Stimulated activated CD8-positive, alpha-beta memory T cell treated with anti-CD3 and anti-CD28 coated beads, Interleukin-4, amount 100 ng/mL, for 24 hours (primary cell): ENCODE results near the gene AFDN.

Experiments used
- DNase-seq: peaks from one replicate; pipeline ENCODE4 v3.0.0-alpha.2; 2020; ENCODE audit warnings: low read depth

AFDN gene

DNA sequence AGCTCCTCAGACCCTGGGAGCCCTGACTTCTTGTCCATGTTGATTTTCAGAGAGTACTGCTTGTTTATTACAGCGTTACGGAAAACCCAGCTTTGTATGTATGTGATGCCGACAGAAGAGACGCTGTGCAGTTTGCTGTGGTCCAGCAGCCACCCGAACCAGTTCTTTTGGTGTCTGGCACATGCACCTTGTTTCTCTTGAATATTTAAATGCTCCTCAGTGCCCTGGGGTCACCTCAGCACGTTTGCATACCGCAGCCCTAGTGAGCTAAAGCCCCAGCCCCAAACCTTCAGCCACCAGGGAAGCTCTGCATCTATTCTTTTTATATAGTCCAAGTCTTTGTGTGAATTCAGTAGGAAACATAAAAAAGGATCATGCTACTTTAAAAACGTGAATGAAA is 39.9 kb downstream of the AFDN start:
- no peak for DNase-seq

DNA sequence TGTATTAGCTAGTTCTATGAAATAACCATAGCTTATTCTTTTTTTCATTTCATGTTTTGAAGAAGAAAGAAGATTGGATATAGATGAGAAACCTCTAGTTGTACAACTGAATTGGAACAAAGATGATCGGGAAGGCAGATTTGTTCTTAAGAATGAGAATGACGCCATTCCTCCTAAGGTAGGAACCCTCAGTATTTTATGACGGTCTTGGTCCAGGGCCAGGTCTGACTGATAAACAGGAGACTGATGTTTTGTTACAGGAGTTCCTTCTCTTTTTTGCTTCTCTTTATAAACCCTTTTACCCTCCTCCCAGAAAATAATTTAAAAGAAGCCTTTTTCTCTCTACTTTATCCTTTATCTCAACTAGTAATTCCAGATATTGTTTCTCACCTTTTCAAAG is 43.6 kb downstream of the AFDN start:
- no peak for DNase-seq

DNA sequence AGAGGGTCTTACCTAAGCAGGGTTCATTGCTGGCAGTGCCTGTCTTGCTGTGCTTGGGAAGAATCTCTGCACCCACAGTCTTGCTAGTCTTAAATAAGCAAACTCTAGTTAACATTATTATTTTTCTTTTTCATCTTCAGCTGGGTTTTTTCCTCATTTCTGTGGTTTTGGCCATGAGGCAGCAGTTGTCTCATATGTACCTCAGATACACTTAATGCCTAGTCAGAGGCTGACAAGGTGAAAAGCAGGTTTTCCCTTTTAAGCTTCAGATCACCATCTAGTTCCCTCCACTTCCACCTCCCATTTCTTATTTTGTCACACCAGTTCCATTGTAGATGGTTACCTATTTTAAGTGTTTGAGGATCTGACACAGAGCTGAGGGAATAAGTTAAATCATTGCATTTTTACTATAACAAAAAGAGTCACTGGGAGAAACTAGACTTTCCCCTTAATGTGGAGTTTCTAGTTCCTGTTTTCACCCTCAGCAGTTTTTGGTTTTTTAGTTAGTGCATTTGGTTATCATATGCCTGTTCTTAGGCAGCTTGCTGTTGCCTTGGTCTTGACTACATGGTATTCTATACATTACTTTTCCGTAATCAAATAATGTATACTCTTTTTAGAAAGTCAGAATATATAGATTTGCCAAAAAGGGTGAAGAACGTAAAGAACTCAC is 46.0 kb downstream of the AFDN start:
- no peak for DNase-seq

DNA sequence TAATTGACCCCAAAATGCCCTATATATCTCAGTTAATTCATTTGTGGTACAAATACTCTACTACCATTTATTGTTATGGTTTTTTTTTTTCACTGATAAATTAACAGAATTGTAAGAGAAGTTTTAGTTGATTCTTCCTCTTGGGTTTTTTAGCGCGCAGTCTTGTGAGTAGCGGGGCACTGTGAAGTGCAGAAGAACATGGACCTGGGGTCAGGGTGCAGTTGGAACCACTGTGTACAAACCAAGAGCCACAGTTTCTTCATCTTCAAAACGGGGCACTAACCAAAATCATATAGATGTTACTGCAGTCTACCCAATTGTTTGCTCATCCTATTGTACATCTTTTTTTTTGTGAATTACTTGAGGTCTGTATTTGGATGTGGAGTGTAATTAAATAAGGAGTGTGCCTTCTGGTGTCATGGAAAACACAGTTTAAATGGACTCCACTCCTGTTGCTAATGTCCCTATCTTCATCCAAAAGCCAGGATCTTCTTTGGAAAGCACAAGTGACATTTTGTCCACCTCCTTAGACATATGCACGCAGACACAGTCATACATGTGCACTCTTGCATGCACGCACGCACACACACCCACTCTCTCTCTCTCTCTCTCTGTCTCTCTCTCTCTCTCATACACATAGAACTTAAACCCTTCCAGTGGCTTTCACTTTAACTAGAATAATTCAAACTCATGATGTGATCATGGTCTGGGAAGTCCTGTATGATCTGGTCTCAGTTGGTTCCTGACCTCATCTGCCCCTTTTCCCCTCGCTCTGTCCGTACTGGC is 51.5 kb downstream of the AFDN start:
- no peak for DNase-seq

DNA sequence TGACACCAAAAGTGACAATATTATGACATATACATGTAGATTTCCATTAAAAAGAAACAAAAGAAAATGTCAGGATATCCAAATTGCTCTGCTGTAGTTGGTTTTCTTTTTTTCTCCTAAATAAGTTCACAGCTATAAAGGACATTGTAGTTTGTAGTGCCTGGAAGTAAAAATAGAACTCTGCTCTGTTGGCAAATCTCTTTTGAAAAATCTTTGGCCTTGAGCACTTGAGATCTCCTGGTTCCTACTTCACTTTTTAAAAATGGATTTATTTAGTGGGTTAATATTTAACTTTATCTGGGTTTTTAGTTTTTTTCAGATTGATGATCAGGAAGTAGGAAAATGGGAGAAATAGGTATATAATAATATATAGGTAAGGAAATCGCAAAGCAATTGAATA is 52.9 kb downstream of the AFDN start:
- no peak for DNase-seq

DNA sequence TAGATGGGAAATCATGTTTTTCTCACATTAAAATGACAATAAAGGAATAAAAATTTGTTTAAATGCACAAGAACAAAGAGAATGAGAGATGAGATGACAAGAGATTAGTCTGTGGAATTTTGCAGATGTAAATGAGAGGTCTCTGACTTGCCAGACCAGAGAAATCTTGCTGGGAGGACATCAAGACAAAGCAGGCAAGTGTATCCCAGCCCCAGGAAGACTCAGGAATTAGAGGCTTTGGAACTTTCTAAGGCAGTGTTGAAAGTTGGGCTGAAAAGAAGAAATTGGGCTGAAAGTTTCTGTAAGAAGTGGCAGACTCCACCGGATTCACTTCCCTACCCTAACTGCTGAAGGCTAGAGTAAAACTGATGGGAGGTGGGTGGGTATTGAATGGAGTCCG is 54.6 kb downstream of the AFDN start:
- DNase-seq: no peak

DNA sequence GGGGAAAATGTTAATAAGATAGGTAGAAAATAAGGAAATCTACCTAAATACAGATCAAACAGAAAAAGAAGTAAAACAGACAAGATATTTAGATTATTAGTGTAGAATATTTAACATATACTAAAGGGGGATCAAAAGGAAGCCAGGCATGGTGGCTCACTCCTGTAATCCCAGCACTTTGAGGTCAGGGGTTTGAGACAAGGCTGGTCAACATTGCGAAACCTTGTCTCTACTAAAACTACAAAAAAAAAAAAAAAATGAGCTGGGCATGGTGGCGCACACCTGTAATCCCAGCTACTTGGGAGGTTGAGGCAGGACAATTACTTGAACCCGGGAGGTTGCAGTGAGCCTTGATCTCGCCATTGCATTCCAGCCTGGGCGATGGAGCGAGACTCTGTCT is 55.5 kb downstream of the AFDN start:
- DNase-seq: no peak

DNA sequence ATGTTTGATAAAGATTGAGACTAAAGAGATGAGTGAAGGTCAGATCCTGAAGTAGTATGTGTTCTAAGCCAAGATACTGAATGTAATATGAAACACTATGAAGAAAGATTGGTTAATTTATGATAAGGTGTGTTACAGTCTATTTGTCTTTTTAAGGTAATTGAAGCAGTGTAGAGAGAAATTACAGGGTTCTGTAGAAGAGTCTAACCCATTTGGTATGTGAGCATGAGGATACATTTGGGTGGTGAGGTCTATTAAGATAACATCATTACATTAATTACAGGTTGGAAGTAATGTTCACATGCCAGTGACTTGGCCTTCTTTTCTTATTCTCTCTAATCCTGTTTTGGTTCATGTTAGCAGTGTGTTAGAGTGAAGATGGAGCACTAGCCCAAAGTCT is 61.4 kb downstream of the AFDN start:
- no peak for DNase-seq

DNA sequence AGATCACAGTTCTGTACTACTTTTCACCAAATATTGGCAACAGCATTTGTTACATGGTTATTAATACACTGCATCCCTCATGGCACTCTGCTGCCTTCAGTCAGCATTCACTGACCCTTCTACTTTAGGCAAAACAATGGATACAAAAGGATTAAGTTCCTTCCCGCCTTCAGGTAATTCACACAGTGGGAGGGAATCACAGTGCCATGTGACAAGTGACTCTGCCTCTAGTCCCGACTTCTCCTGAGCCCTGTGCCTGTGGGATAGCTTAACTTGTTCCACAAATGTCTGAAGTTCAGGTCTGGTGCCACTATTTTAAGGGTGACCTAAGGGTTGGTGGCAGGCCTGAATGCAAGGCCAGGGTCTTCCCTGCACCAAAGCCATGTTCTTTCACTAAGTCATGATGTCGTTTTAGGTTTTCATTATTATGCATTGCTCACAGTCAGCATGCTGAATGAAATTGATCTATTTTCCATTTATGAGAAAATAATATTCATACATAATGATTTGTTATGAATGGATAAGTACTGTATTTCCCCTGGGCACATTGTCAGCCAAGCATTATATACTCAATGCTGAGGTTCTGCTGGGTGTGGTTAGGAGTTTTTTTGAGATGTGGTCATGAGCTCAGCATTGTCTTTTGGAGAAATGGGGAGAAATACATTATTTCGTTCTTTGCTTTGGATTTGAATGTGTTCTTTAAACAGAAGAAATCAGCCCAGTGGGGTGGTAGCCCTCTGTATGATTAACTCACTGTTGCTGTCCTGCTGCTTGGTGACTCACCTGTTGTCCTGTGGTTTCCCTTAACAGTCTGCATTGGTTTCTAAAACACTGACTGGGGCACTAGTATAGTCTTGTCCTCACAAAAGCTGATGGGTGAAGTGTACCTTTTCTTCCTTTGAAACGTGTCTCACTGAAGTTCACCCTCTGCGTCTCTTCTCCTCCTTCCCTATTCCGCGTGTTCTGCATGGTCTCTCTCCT is 66.4 kb downstream of the AFDN start:
- DNase-seq: no peak

DNA sequence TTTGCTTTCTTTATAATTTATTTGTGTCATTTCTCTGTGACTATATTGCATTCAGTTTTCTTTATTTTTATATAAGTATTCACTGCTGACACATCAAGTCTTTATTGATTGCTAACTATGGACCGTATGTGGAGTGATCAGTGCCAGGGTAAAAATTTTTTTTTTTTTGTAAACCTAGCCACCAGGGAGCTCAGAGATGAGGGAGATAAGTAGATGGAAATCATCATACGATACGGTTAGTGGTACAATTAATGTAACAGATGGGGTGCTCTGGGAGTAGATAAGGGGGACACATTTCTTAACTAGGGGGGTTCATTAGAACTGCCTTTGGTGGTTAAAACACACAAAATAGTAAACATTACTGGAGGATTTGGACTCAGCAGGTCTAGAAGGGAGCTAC is 68.3 kb downstream of the AFDN start:
- DNase-seq: no peak

DNA sequence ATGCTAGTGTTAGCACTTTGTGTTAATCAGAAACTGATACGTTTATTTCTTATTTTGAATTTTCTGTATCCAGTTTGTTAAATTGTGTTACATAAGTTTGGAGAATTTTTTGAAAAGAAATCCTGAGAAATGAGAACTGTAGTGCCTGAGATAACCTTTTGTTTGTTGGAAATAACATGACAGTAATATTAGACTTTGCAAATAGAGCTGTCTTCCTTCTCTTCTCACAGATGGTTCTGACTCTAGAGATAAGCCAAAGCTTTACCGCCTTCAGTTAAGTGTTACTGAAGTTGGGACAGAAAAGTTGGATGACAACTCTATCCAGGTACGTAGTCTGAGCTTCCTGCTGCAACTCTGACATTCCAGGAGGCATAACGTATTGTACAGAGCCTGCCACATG is 69.9 kb downstream of the AFDN start:
- DNase-seq: no peak

DNA sequence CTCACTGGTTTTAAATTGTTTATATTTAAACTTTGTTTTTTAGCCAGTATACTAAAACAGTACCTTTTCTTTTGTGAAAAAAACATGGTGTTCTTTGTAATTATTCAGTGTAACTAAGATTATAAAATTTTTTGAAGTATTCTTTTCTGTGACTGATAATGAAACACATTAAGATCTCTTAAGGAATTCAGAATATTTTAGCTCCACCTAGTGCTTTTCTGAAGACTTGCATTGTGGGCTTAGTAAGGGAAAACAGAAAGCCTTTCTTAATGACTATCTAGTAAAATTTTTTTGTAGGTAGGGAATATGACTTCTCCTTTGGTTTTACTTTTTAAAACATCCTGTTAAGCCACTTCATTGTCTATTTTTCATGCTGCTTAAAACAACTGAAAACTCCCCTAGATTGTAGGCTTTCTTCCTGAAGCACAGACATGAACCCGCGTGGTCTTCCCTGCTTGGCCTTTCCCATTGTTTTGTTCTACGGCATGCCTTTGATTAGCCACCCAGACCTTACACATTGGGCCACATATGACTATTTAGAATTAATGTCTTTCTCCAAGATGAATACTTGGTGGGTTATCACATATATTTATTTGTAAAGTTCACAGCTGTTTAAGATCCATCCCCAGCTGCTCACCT is 72.1 kb downstream of the AFDN start:
- no peak for DNase-seq

DNA sequence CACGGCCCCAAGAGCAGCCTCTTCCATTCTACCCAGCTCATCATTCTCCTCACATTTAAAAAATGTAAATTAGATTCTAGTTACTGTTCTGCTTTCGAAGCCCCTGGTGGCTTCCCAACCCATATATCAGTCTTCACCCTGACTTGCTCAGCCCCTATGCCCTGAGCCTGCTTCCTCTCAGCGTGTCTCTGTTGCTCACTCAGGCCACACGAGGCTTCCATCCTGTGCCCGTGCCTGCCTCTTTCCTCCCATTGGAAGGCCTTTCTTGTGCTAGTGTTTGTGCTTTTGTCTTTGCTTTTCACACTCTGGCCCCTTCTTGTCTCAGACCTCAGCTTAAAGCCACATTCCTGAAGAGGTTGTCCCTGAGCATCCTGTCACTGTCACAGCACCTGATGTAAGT is 78.1 kb downstream of the AFDN start:
- no peak for DNase-seq

DNA sequence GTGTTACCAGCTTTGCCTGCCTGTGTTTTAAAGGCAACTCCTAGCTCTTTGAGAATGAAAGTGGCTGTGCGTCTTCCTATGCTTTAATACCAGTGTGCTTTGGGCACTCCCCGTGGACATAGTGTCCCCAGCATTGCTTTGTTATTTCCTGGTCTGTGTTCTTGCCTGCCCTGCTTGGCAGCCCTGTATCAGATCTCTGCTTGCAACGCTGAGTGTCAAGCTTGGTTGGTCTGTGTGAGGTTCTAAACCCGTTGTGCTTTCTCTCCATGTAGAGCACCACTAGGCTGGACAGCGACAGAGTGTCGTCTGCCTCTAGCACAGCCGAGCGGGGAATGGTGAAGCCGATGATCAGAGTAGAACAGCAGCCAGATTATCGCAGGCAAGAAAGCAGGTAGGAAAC is 80.2 kb downstream of the AFDN start:
- no peak for DNase-seq

DNA sequence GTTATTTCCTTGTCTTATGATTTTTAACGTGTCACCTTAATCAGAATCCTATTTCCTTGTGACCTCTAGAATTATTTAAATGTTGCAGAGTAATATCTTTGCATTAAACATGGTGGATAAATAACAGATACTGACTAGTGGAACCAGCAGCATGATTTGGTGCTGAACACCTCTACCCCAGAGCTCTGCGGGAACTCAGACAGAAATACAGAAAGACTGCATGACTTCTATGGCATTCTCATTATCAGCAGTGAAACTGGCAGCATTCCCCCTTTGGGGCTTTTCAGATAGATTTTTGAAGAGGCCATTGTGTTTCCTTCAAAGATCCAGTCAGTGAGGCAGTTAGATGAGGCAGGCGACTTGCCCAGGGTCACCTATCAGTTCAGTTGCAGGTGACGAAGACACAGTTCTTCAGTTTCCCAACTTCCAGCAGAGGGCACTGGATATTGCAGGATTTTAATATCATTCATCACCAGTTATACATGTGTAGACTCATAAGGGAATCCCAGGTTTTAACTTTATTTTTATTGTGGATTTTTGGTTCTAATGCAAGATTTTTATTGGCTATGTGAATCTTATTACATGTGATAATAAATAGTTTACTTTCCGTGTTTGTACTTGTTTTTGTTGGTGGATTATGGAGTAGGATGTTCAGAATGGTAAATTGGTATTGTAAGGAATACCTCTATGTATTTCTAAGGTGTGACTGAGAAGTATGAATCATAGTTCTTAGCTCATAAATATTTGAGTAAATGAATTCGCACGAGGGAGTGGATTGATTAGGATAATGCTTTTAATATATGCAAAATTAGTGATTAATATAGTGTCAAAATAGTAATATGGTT is 81.3 kb downstream of the AFDN start:
- no peak for DNase-seq

DNA sequence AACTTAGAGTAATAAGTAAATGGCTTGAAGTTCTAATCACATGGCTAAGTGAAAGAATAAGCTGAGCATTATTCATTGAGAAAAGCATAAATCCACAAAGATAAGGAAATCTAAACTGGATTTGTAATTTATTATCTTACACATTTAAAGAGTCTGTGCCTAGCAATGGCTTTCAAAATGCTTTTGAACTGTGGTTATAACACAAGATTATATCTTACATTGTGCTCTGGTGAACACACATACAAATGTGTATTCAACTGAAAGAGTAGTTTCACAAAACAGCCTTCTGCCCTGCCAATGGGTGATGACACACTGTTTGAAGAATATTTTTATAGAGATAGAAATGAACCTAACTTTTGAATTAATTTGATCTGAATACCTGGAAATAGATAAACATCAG is 83.3 kb downstream of the AFDN start:
- no peak for DNase-seq

DNA sequence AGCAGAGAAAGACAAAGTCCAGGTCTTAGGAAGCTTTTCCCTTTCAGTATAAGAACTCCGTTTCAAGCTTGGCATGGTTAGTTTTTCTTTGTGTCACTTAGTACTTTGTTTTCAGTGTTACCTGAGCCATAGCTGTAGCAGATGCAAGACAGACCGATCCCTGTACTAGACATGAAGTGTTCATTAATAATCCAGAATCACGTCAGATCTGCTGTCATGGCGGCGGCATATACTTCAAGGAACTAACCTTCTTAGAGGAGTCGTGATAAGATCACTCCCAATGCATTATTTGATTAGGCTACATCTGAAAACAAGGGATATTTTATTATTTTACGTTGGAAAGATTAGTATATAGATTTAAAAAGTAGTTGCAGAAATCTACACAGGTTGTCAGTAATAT is 83.9 kb downstream of the AFDN start:
- DNase-seq: no peak

DNA sequence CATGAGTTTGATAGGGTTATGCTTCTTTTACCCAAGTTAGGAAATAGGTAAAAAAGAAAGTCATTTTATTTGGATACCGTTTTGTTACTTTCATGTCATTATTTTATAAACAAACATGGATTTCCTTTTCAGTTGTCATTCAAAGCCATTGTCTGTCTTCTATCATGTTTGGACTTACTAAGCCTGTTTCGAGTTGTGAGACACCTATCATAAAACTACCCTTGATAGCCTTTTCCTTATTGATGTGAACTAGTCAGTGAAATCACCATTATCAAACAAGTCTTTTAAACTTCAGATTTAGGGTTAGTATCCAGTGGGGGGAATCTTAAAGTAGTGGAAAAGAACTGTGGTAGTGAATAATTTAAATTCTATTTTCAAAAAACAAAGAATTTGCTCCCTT is 85.8 kb downstream of the AFDN start:
- no peak for DNase-seq

DNA sequence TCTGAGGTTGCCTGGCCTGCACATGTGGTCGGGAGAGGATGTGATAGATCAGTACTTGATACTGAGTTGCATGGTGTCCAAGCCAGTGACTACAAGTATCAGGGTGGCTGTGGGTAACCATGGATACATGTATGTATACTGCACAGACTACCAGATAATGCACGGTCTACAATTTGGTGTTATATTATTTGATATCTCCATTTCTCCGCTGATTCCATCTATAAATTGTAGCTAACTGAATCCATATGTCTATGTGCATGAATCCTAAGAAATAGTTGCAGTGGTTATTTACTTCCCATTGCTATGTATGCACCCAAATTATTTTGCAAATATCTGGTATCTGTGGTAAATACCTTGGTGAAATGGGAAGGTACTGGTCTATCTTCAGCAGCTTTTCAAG is 87.0 kb downstream of the AFDN start:
- no peak for DNase-seq

DNA sequence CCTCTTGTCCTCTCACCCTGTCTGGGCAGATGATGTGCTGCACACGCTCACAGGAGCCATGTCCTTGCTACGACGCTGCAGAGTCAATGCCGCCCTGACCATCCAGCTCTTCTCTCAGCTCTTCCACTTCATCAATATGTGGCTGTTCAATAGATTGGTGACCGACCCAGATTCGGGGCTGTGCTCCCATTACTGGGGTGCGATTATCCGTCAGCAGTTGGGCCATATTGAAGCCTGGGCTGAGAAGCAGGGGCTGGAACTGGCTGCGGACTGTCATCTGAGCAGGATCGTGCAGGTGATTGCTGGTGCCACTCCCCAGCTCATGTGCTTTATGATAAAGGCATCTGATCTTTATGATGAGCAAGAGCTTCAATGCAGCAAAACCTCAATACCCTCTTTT is 88.4 kb downstream of the AFDN start:
- DNase-seq: no peak

DNA sequence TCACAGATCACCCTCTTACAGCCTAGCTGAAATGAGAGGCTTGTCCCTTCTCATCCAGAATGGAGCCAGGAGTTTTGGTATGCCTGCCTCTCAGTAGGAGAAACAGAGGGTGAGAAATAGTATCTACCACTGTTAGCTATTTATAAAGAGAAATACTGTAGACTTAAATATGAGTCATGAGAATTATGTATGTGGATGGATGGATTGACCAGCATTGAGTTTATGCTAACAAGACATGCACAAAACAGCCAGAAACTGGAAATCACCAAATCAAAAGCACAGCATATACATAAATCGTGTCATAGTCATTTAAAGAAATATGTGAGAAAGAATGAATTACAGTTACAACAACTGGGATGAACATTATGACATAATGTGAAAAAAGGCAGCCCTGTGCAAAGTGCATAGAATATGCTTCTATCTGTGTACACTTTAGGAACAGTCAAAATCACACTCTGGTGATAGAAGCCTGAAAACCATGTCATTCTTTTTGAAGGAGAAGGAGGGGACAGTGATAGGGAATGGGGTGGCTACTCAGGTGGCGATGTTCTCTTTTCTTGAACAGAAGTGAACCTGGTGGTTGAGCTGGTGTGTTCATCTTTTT is 90.9 kb downstream of the AFDN start:
- DNase-seq: no peak
